ENCODE data around the gene ZNF385A. TPM values are rescaled to one million over a fixed set of nuclear protein-coding genes. Genes with fewer than 3 reads are reported as not detected.

Gene ZNF385A
- total and polyA plus RNA-seq, 4 donors: 5.0 to 40.8 (median 22.6) TPM

DNA sequence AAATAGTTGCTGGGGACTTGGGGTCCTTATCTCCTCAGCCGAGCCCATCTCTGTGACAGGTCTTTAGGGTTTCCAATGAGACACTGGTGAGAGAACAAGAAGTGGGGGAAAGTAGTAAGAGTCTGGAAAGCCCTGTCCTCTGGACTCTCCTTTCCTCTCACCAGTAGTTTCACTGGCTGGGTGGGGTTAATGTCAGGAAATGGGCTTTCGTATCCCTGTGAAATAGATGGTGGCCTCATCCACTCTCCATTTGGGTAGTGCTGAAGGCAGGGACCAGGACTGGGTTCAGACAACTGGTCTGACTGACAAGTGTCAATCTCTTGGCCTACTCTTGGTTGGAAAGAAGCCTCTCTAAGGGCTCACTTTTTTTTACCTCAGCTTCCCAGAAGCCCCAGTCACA is 7.5 kb downstream of the ZNF385A start:
- Histone ChIP-seq H3K27ac (ENCODE audit: low read depth, low read length) (peak overlapping the region; percentile 58), H3K4me1 (ENCODE audit: control insufficient read depth, insufficient read depth, low read length) (peaks cover 52% of the 10 kb centered on the region)
- WGBS (ENCODE audit: insufficient coverage): 82% methylated on average over 2 of the region's 2 CpGs

DNA sequence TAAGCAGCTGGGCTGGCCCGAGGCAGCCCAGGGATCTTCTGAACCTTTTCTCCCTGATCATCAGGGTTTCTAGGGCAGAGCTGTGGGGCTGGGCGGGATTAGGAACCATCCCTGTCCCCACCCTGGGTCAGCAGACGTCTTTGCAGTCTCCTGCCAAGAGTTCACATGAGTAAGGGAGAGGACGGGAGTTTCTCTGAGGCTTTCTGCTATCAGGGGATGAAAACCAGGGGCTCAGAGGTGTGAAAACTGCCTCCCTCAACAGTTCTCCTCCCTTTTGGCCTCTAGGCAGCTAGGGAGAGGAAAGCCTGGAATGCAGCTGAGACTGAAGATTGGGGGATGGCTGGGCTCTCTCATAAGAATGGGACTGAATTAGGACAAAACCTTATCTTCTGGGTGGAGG is 7.9 kb downstream of the ZNF385A start:
- Histone ChIP-seq H3K4me1 (ENCODE audit: control insufficient read depth, insufficient read depth, low read length) (peaks cover 56% of the 10 kb centered on the region), H3K9me3 (ENCODE audit: control insufficient read depth, insufficient read depth, low read length) (no peaks in the 10 kb centered on the region), H3K27ac (ENCODE audit: low read depth, low read length) (peak overlapping the region; percentile 58), H3K36me3 (ENCODE audit: control insufficient read depth, insufficient read depth, low read length) (peaks cover 20% of the 10 kb centered on the region), H3K27me3 (ENCODE audit: control insufficient read depth, insufficient read depth, low read length) (no peaks in the 10 kb centered on the region), H3K4me3 (ENCODE audit: low read depth, low read length) (no peak overlapping the region)
- no peak for DNase-seq (ENCODE audit: low read depth in 4 of 6, low spot score in 6 of 6)
- WGBS (ENCODE audit: insufficient coverage): 86% methylated on average over 1 of the region's 4 CpGs

More for the DNA sequence above, 7.5 kb downstream of the ZNF385A start:
- DNase-seq (ENCODE audit: low read depth in 4 of 6, low spot score in 6 of 6): no peak
- Histone ChIP-seq H3K9me3 (ENCODE audit: control insufficient read depth, insufficient read depth, low read length) (no peaks in the 10 kb centered on the region), H3K4me3 (ENCODE audit: low read depth, low read length) (no peak overlapping the region), H3K27me3 (ENCODE audit: control insufficient read depth, insufficient read depth, low read length) (no peaks in the 10 kb centered on the region), H3K36me3 (ENCODE audit: control insufficient read depth, insufficient read depth, low read length) (peaks cover 20% of the 10 kb centered on the region)

DNA sequence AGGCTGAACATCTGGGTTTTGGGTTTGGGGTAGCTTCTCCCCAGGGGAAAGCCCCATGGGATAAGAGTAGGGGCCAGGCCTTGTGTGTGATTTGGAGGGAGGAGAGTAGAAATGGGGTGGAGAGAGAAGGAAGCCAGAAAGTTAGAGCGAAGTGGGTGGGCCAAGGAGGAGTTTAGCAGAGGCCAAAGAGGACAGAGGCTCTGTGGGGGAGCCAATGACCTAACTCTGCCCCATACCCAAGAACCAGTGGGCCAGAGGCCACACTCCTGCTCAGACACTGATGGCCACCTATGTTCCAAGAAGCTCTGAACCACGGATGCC is 9.3 kb downstream of the ZNF385A start:
- DNase-seq (ENCODE audit: low read depth in 4 of 6, low spot score in 6 of 6): no peak
- no peaks in the 10 kb centered on the region for H3K9me3 ChIP-seq (ENCODE audit: control insufficient read depth, insufficient read depth, low read length)
- peaks cover 70% of the 10 kb centered on the region for H3K4me1 ChIP-seq (ENCODE audit: control insufficient read depth, insufficient read depth, low read length)
- WGBS (ENCODE audit: insufficient coverage): no CpG with 5 or more reads among the region's 2 CpGs
- H3K27me3 ChIP-seq (ENCODE audit: control insufficient read depth, insufficient read depth, low read length): no peaks in the 10 kb centered on the region
- no peak overlapping the region for H3K4me3 ChIP-seq (ENCODE audit: low read depth, low read length)
- peaks cover 26% of the 10 kb centered on the region for H3K36me3 ChIP-seq (ENCODE audit: control insufficient read depth, insufficient read depth, low read length)
- H3K27ac ChIP-seq (ENCODE audit: low read depth, low read length): peak overlapping the region; percentile 79

- Histone ChIP-seq H3K27ac (ENCODE audit: low read depth, low read length) (peak overlapping the region; percentile 79), H3K9me3 (ENCODE audit: control insufficient read depth, insufficient read depth, low read length) (no peaks in the 10 kb centered on the region), H3K36me3 (ENCODE audit: control insufficient read depth, insufficient read depth, low read length) (peaks cover 26% of the 10 kb centered on the region), H3K4me1 (ENCODE audit: control insufficient read depth, insufficient read depth, low read length) (peaks cover 73% of the 10 kb centered on the region), H3K27me3 (ENCODE audit: control insufficient read depth, insufficient read depth, low read length) (no peaks in the 10 kb centered on the region), H3K4me3 (ENCODE audit: low read depth, low read length) (no peak overlapping the region)
- 40% methylated on average over 1 of the region's 2 CpGs for WGBS (ENCODE audit: insufficient coverage)
- peak in 1 of 6 donors; percentile 65 for DNase-seq (ENCODE audit: low read depth in 4 of 6, low spot score in 6 of 6)
These were observed 9.8 kb downstream of the ZNF385A start for GRCh38 chr12:54374562-54375258.

DNA sequence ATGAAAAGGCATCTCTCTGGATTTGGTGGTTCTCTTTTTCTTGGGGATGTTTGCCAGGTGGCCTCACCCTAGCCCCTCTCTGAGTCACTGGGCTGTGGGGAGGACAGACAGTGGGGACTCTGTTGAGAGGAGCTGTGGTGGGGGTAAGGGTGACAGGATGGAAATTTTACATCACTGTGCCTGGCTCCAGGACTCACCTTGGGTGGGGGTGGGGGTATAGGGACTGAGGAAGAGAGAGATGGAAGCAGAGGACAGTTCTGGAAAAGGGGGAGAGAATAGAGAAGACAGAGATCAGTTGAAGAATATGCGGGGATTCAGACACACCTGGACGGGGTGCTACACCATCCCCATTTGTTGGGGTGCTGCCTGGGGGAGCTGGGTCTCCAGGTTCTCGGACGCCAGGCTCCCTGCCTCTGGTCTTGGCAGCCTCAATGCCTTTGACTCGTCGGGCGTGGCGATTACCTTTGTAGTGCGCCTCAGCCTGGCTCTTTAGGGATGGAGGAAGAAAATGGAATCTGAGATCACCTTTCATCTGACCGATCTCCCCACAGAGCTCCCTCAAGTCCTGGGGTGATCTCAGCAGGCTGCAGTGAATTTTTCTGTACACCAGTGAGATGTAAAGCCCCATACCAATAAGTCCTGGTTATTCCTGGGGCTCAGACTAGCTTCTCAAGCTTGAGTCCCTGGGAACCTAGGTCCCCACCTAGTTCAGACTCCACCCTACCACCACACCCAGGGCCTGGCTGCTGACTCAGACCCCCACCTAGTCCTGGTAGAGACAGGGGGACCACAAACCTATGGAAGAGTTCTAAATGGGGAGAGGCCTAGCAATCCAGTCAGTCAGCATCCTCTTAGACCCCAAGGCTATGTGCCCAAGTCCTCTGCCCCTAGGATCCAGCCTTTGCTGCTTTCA is 10.6 kb downstream of the ZNF385A start:
- H3K36me3 ChIP-seq (ENCODE audit: control insufficient read depth, insufficient read depth, low read length): peaks cover 32% of the 10 kb centered on the region
- H3K27ac ChIP-seq (ENCODE audit: low read depth, low read length): peak overlapping the region; percentile 79
- H3K4me1 ChIP-seq (ENCODE audit: control insufficient read depth, insufficient read depth, low read length): peaks cover 74% of the 10 kb centered on the region
- no peaks in the 10 kb centered on the region for H3K27me3 ChIP-seq (ENCODE audit: control insufficient read depth, insufficient read depth, low read length)
- DNase-seq (ENCODE audit: low read depth in 4 of 6, low spot score in 6 of 6): no peak
- H3K9me3 ChIP-seq (ENCODE audit: control insufficient read depth, insufficient read depth, low read length): no peaks in the 10 kb centered on the region
- H3K4me3 ChIP-seq (ENCODE audit: low read depth, low read length): no peak overlapping the region
- WGBS (ENCODE audit: insufficient coverage): 90% methylated on average over 8 of the region's 10 CpGs

DNA sequence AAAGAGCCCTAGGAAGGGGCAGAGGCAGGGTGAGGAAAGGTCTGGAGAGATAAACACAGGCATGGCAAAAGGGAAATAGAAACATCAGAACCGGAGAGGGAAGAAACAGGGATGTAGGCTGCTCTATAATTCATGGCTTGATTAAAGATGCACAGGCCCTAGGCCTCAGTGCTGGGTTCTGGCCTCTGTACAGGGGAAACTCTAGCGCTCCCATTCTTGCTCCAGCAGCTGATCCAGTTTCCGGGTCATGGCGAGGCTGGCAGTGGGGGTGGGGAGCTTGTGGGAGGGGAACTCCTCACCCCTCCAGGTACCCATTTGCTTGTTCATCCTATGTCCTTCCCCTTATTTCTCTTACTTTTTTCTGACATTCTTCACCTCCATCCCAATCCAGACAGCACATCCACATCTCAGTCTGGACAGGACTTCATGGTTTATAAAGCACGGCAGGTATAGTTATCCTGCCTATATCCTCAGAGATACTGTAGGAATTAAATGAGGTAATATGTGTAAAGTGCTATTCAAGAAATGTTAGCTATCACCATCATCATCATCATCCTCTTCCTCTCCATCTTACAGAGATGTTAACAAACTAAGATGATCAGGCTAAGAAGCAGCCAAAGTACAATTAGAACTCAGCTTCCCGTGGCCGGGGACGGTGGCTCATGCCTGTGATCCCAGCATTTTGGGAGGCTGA is 12.3 kb downstream of the ZNF385A start:
- peaks cover 29% of the 10 kb centered on the region for H3K36me3 ChIP-seq (ENCODE audit: control insufficient read depth, insufficient read depth, low read length)
- peak overlapping the region; percentile 79 for H3K27ac ChIP-seq (ENCODE audit: low read depth, low read length)
- H3K4me1 ChIP-seq (ENCODE audit: control insufficient read depth, insufficient read depth, low read length): peaks cover 67% of the 10 kb centered on the region
- no peak overlapping the region for H3K4me3 ChIP-seq (ENCODE audit: low read depth, low read length)
- DNase-seq (ENCODE audit: low read depth in 4 of 6, low spot score in 6 of 6): no peak
- 74% methylated on average over 4 of the region's 8 CpGs for WGBS (ENCODE audit: insufficient coverage)
- H3K9me3 ChIP-seq (ENCODE audit: control insufficient read depth, insufficient read depth, low read length): no peaks in the 10 kb centered on the region
- H3K27me3 ChIP-seq (ENCODE audit: control insufficient read depth, insufficient read depth, low read length): no peaks in the 10 kb centered on the region

GRCh38 chr12:54371328-54372112 is 13.0 kb downstream of the ZNF385A start:
- H3K27ac ChIP-seq (ENCODE audit: low read depth, low read length): peak overlapping the region; percentile 79
- no peaks in the 10 kb centered on the region for H3K9me3 ChIP-seq (ENCODE audit: control insufficient read depth, insufficient read depth, low read length)
- DNase-seq (ENCODE audit: low read depth in 4 of 6, low spot score in 6 of 6): peak in 2 of 6 donors; percentile 86 to 89
- no peaks in the 10 kb centered on the region for H3K27me3 ChIP-seq (ENCODE audit: control insufficient read depth, insufficient read depth, low read length)
- H3K4me3 ChIP-seq (ENCODE audit: low read depth, low read length): no peak overlapping the region
- WGBS (ENCODE audit: insufficient coverage): 28% methylated on average over 3 of the region's 5 CpGs
- H3K4me1 ChIP-seq (ENCODE audit: control insufficient read depth, insufficient read depth, low read length): peaks cover 67% of the 10 kb centered on the region
- H3K36me3 ChIP-seq (ENCODE audit: control insufficient read depth, insufficient read depth, low read length): peaks cover 29% of the 10 kb centered on the region

DNA sequence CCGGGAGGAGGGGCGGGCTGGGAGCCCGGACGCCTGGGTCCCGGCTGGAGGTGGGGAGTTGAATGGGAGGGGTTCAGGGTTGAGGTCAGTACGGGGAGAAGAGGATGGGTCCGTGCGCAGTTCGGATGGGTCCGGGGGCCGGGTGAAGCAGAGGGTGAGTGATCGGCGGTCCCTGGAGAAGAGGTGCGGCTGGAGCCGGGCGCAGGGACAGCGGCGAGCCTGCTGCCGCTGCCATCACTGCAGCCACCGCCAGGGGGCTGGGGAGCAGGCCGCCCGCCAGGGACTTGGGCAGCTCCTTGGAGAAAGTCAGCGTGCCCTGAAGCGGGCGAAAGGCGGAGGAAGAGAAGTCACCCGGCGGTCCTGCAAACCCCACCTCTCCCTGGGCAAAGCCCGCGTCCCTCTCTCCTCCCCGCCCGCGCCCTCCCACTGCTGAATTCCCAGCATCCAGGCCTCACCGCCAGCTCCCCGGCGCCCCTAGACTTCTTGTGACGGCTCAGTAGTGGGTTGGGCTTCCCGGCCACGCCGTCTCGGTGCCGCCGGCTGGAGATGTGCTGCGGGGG is 14.3 kb downstream of the ZNF385A start:
- 1% methylated on average over 35 of the region's 44 CpGs for WGBS (ENCODE audit: insufficient coverage)
- Histone ChIP-seq H3K9me3 (ENCODE audit: control insufficient read depth, insufficient read depth, low read length) (no peaks in the 10 kb centered on the region), H3K36me3 (ENCODE audit: control insufficient read depth, insufficient read depth, low read length) (peaks cover 23% of the 10 kb centered on the region), H3K27me3 (ENCODE audit: control insufficient read depth, insufficient read depth, low read length) (no peaks in the 10 kb centered on the region), H3K27ac (ENCODE audit: low read depth, low read length) (peak overlapping the region; percentile 79), H3K4me1 (ENCODE audit: control insufficient read depth, insufficient read depth, low read length) (peaks cover 63% of the 10 kb centered on the region), H3K4me3 (ENCODE audit: low read depth, low read length) (peak overlapping the region; percentile 42)
- DNase-seq (ENCODE audit: low read depth in 4 of 6, low spot score in 6 of 6): peak in 2 of 6 donors; percentile 85 to 90
